Neural progenitor cell (in vitro differentiated cells): ENCODE data around the gene GCSAM. TPM values are rescaled to one million over a fixed set of nuclear protein-coding genes. Genes with fewer than 3 reads are reported as not detected.
A peak's percentile ranks its signal among the peaks of the same experiment; 100 is the strongest.

Source experiments
- DNase-seq: peaks from one replicate; pipeline ENCODE4 v3.0.0-alpha.2; 2016; ENCODE audit warnings: low spot score
- H2AFZ ChIP-seq: fragments of 200-600 bp; sonication (generic); replicated peaks from 2 replicates; pipeline ENCODE4 v1.6.1; 2016; ENCODE audit warnings: antibody characterized with exemption
- H3F3A ChIP-seq: fragments of 200-600 bp; sonication (generic); 2 replicates; pipeline ENCODE4 v1.6.1; 2016; ENCODE audit warnings: antibody characterized with exemption, low read depth
- H3K27ac ChIP-seq: fragments of 200-600 bp; sonication (generic); 2 replicates; pipeline ENCODE4 v1.5.1; 2016; ENCODE audit warnings: mild to moderate bottlenecking
- H3K27me3 ChIP-seq: fragments of 200-600 bp; sonication (generic); 2 replicates; pipeline ENCODE4 v1.6.1; 2016; ENCODE audit warnings: mild to moderate bottlenecking, moderate library complexity
- H3K36me3 ChIP-seq: fragments of 200-600 bp; sonication (generic); 2 replicates; pipeline ENCODE4 v1.5.1; 2016
- H3K4me1 ChIP-seq: fragments of 200-600 bp; sonication (generic); 2 replicates; pipeline ENCODE4 v1.6.1; 2016; ENCODE audit warnings: mixed run types
- H3K4me2 ChIP-seq: fragments of 200-600 bp; sonication (generic); 2 replicates; pipeline ENCODE4 v1.6.1; 2016
- H3K4me3 ChIP-seq: fragments of 200-600 bp; sonication (generic); 2 replicates; pipeline ENCODE4 v1.5.1; 2016
- H3K79me2 ChIP-seq: fragments of 200-600 bp; sonication (generic); 2 replicates; pipeline ENCODE4 v1.6.1; 2016; ENCODE audit warnings: low read depth
- H3K9ac ChIP-seq: fragments of 200-600 bp; sonication (generic); 2 replicates; pipeline ENCODE4 v1.6.1; 2016
- H3K9me3 ChIP-seq: fragments of 200-600 bp; sonication (generic); 2 replicates; pipeline ENCODE4 v1.5.1; 2016; ENCODE audit warnings: low read depth
- H4K20me1 ChIP-seq: fragments of 200-600 bp; sonication (generic); 2 replicates; pipeline ENCODE4 v1.6.1; 2016; ENCODE audit warnings: low read depth
- H3K27ac Mint-ChIP-seq: 3 replicates; pipeline ENCODE4 v1.8.0; 2021; ENCODE audit warnings: mixed read lengths
- H3K27me3 Mint-ChIP-seq: 2 replicates; pipeline ENCODE4 v1.8.0; 2022; ENCODE audit warnings: low read depth, mild to moderate bottlenecking, inconsistent platforms, moderate library complexity, mixed read lengths; ENCODE audit not compliant: insufficient read depth
- H3K36me3 Mint-ChIP-seq: 3 replicates; pipeline ENCODE4 v1.8.0; 2021; ENCODE audit warnings: mixed read lengths
- H3K4me1 Mint-ChIP-seq: 3 replicates; pipeline ENCODE4 v1.8.0; 2021; ENCODE audit warnings: mixed read lengths
- H3K4me3 Mint-ChIP-seq: 3 replicates; pipeline ENCODE4 v1.8.0; 2021; ENCODE audit warnings: mild to moderate bottlenecking, moderate library complexity, mixed read lengths
- H3K9me3 Mint-ChIP-seq: 3 replicates; pipeline ENCODE4 v1.8.0; 2020; ENCODE audit warnings: mixed read lengths
- CTCF ChIP-seq: fragments of 200-600 bp; sonication (generic); IDR thresholded peaks from 2 replicates; pipeline ENCODE4 v1.5.1; 2017; ENCODE audit warnings: antibody characterized with exemption, mild to moderate bottlenecking
- EZH2 ChIP-seq: fragments of 200-600 bp; sonication (generic); IDR thresholded peaks from 2 replicates; pipeline ENCODE4 v1.6.1; 2017; ENCODE audit warnings: antibody characterized with exemption, mild to moderate bottlenecking, moderate library complexity
- EZH2phosphoT487 ChIP-seq: fragments of 200-600 bp; sonication (generic); IDR thresholded peaks from 2 replicates; pipeline ENCODE4 v1.6.1; 2017; ENCODE audit warnings: antibody characterized with exemption
- total RNA-seq: library from RNA; depleted of rRNA; stranded (reverse); fragments of >200 nt; gene quantifications from 2 replicates; pipeline ENCODE4 v1.2.3, GENCODE V29; 2015; ENCODE audit warnings: low replicate concordance

GCSAM gene
- total RNA-seq, 1 donor from 2014 or later = not detected

- Histone ChIP-seq H3K4me1 (peaks cover 40% of the 10 kb centered on the region), H3K9ac (no peak overlapping the region), H3K27ac (no peak overlapping the region), H3F3A (peaks cover 33% of the 10 kb centered on the region), H4K20me1 (no peaks in the 10 kb centered on the region), H3K79me2 (no peaks in the 10 kb centered on the region), H3K4me3 (no peak overlapping the region), H3K9me3 (no peaks in the 10 kb centered on the region), H2AFZ (no peak overlapping the region), H3K36me3 (no peaks in the 10 kb centered on the region), H3K4me2 (no peak overlapping the region), H3K27me3 (no peaks in the 10 kb centered on the region)
- Mint-ChIP-seq H3K9me3 (no peaks in the 10 kb centered on the region), H3K4me1 (peaks cover 24% of the 10 kb centered on the region), H3K4me3 (no peak overlapping the region), H3K27me3 (peaks cover 2% of the 10 kb centered on the region), H3K36me3 (no peaks in the 10 kb centered on the region), H3K27ac (no peak overlapping the region)
- DNase-seq = peak; percentile 25
- TF ChIP-seq EZH2phosphoT487 (no peak), EZH2 (no peak), CTCF (no peak)
These were observed 15.0 kb downstream of the GCSAM start for GRCh38 chr3:112117841-112118571.

DNA sequence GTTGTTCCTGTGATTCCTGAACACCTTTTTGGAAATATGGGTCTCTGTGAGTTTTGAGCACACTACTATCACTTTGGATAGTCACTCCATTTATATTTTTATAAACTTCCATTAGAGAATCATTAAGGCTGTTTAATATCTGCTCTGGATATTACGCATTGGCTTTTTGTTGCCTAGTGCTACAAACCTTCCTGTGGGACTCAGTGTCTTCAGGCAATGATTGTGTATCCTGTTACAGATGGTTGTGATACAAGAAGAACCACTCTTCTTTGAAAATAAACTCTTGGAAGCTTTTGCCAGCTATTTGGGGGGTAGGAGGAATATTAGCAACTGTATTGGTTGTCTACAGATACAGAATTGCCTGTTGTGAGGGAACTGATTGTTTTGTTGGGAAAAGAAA is 15.6 kb downstream of the GCSAM start:
- Mint-ChIP-seq H3K27ac (no peak overlapping the region), H3K4me1 (peaks cover 24% of the 10 kb centered on the region), H3K36me3 (no peaks in the 10 kb centered on the region), H3K27me3 (peaks cover 2% of the 10 kb centered on the region), H3K9me3 (no peaks in the 10 kb centered on the region), H3K4me3 (no peak overlapping the region)
- DNase-seq = no peak
- TF ChIP-seq CTCF (no peak), EZH2phosphoT487 (no peak), EZH2 (no peak)
- H3K4me1 ChIP-seq = peaks cover 40% of the 10 kb centered on the region
- H2AFZ ChIP-seq = no peak overlapping the region
- H3K9me3 ChIP-seq = no peaks in the 10 kb centered on the region
- no peak overlapping the region for H3K9ac ChIP-seq
- no peaks in the 10 kb centered on the region for H3K27me3 ChIP-seq
- H4K20me1 ChIP-seq = no peaks in the 10 kb centered on the region
- H3F3A ChIP-seq = peaks cover 33% of the 10 kb centered on the region
- H3K4me3 ChIP-seq = no peak overlapping the region
- no peaks in the 10 kb centered on the region for H3K79me2 ChIP-seq
- H3K4me2 ChIP-seq = no peak overlapping the region
- no peak overlapping the region for H3K27ac ChIP-seq
- H3K36me3 ChIP-seq = no peaks in the 10 kb centered on the region

DNA sequence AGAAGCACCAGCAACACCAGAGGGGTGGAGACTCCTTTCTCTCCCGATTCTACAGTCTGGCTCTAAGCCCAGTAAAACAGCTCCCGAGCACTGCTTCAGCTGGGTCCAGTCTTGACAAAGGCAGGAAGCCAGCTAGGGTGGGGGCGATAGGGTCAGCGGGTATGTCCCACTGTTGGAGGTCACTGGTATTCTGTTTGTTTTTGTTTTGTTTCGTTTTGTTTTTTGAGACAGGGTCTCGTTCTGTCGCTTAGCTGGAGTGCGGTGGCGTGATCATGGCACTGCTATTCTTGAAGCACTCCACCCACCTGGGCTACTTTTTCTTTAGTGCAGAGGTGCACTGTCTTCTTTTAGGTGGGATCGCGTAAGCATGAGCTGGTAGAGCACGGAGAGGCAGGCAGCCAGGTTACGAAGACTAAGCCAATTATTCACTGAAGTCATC is 16.3 kb downstream of the GCSAM start:
- Mint-ChIP-seq H3K27me3 (peaks cover 5% of the 10 kb centered on the region), H3K4me3 (no peak overlapping the region), H3K27ac (peak overlapping the region; percentile 20), H3K4me1 (peaks cover 24% of the 10 kb centered on the region), H3K36me3 (no peaks in the 10 kb centered on the region), H3K9me3 (no peaks in the 10 kb centered on the region)
- peaks cover 40% of the 10 kb centered on the region for H3K4me1 ChIP-seq
- no peak overlapping the region for H3K4me2 ChIP-seq
- no peak overlapping the region for H3K9ac ChIP-seq
- no peaks in the 10 kb centered on the region for H3K79me2 ChIP-seq
- H3K4me3 ChIP-seq = no peak overlapping the region
- peaks cover 33% of the 10 kb centered on the region for H3F3A ChIP-seq
- peak; percentile 5 for DNase-seq
- no peak overlapping the region for H3K27ac ChIP-seq
- no peaks in the 10 kb centered on the region for H4K20me1 ChIP-seq
- H2AFZ ChIP-seq = peak overlapping the region; percentile 40
- H3K27me3 ChIP-seq = no peaks in the 10 kb centered on the region
- TF ChIP-seq EZH2 (no peak), CTCF (no peak), EZH2phosphoT487 (no peak)
- no peaks in the 10 kb centered on the region for H3K9me3 ChIP-seq
- H3K36me3 ChIP-seq = no peaks in the 10 kb centered on the region
